ENCODE data around the gene WDR1.

WDR1 gene

DNA sequence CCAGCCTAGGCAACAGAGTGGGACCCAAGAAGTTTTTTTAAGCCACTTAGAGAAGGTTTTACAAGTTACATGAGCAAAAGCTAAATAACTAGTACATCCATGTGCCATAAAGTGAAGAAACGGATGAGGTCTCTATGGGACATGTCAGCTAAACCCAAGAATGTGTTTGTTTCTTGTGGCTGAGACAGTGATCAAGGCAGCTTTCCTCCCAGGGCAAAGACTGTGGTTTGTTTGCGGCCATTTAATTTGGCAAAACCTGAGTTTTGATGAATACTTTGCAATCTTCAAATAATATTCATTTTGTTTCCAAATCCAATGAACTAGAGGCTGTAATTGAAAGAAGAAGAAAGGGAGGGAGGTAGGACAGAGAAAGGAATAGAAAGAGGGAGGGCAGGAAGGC lies 50.4 kb downstream of the WDR1 start:
- no peak for DNase-seq

DNA sequence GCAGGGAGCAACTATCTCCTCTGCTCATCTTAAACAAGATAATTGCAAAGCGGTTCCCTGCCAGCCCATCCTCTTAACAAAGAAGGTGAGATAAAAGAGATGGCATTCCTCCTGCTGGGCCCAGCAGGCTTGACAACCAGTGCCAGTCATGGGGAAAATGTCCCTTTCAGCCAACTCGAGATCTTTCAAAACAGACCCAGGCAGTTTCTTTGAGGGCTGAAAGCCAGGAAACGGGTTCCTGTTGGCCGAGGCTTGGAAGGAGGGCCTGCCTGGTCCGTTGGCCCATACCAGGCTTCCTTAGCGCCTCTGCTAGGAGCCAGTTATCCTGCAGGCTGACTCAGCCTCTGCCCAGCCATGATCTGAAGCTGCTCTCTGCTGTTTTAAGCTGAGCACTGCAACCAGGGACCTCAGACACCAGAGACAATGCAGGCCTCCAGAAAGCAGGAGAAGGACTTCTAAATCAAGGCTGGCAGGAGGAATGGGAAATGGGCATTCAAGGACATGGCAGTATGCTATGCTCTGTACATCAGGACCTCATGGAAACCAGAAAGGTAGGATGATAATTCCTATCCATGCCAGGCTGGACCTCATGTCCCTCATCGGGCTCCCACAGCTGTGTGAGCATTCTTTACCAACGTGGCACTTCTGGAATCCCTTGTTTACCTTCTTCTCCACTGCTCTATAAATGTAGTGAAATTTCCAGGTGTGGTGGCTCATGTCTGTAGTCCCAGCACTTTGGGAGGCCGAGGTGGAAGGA lies 52.9 kb downstream of the WDR1 start:
- no peak for DNase-seq

DNA sequence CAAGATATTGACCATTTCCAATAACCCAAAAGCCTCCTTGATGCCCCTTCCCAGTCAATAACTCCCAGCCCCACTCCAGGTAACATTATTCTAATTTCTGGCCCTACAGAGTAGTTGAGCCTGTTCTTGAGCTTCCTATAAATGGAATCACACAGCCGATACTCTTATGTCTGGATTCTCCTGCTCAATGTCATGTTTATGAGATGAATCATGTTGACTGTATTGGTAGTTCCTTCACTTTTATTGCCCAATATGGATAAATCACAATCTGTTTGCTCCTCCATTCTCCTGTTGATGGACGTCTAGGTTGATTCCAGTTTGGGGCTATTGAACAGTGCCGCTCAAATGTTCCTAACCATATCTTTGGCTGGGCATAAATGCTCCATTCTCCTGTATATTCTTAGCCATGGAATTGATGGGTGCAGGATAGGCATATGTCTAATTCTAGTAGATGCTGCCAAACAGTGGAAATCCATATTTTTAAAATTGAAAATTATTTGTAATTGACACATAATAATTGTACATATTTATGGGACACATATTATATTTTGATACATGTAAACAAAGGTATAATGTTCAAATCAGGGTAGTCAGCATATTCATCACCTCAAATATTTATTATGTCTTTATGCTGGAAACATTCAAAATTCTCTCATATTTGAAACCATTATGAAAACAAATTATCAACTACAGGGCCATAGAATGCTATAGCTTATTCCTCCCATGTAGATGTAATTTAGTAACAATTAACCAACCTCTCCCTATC lies 54.8 kb downstream of the WDR1 start:
- DNase-seq = no peak

DNA sequence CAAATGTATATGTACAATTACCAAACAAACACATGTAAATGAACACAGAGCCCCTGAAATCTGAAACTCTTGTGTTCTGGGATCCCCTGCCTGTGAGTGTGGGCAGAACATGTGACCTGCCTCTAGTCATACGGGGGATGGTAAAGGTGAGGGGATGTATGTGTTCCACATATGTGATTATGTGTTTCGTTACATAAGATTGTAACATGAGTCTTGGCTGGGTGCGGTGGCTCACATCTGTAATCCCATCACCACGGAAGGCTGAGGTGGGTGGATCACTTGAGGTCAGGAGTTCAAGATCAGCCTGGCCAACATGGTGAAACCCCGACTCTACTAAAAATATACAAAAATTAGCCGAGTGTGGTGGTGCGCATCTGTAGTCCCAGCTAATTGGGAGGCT lies 58.2 kb downstream of the WDR1 start:
- no peak for DNase-seq

DNA sequence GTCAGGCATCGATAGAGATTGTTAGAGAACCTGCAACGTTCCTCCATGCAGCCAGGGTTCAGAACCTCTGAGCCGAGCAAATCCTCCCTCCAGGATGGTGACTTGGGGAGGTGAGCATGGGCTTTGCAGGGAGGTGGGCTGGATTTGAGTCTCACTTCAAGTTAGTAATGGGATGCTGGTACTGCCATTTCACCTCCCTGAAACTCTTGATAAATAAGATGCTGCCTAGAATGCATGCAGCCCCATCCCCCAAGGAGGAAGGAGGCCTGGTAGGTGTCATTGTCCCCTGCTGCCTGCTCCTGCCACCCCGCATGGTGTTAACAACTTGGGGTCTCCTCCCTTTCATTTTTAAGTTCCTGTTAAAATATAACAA lies 59.6 kb downstream of the WDR1 start:
- no peak for DNase-seq

DNA sequence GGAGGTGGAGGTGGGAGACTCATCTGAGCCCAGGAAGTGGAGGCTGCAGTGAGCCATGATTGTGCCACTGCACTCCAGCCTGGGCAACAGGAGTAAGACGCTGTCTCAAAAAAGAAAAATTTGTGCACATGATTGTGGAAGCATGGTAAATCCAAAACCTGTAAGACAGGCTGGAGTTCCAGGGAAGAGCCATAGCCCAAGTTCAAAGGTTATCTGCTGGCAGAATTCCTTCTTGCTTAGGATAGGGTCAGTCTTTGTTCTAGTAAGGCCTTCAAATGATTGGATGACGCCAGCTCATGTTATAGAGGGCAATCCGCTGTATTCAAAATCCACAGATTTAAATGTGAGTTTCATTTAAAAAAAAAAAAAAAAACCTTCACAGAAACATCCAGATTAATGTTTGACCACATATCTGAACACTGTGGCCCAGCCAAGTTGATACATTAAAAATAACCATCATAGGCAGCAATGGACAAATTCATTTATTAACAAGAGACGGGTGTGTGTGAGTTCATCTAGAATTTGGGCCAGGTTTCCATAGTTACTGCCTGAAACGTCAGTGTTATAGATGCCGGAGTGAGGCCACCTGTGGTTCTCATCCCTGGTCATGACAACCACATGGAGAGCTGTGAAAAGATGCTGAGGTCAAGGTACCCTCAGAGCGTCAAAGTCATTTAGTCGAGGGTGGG lies 60.1 kb downstream of the WDR1 start:
- no peak for DNase-seq

DNA sequence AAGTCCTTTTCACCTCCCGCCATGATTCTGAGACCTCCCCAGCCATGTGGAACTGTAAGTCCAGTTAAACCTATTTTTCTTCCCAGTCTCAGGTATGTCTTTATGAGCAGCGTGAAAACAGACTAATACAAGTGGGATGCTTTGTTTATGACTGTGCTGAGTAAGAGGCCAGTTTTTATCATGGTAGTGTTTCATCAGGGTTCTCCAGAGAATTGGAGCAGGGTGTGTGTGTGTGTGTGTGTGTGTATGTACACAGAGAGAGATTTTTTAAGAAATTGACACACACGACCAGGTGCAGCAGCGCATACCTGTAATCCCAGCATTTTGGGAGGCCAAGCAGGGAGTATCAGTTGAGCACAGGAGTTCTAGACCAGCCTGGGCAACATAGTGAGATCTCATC lies 60.7 kb downstream of the WDR1 start:
- DNase-seq = no peak

DNA sequence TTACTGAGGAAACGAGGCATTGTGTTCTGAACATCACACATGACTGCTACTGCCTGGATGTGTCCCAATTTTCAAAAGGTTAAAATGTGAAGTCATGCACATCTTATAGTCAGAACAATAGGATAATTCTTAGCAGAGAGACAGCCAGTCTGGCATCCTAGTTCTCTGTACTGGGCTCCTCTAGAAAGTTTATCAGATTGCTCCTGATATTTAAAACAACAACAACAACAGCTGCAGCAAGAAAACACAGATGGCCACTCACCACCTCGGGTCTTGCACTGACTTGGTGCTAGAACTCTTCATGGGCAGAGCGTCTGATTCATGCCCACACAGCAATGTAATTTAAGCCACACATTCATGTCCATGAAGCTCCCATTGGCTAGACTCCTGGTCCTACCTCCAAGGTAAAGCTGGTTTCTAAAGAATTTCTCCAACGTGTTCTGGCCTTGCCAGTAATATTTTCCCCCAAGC lies 62.0 kb downstream of the WDR1 start:
- no peak for DNase-seq

DNA sequence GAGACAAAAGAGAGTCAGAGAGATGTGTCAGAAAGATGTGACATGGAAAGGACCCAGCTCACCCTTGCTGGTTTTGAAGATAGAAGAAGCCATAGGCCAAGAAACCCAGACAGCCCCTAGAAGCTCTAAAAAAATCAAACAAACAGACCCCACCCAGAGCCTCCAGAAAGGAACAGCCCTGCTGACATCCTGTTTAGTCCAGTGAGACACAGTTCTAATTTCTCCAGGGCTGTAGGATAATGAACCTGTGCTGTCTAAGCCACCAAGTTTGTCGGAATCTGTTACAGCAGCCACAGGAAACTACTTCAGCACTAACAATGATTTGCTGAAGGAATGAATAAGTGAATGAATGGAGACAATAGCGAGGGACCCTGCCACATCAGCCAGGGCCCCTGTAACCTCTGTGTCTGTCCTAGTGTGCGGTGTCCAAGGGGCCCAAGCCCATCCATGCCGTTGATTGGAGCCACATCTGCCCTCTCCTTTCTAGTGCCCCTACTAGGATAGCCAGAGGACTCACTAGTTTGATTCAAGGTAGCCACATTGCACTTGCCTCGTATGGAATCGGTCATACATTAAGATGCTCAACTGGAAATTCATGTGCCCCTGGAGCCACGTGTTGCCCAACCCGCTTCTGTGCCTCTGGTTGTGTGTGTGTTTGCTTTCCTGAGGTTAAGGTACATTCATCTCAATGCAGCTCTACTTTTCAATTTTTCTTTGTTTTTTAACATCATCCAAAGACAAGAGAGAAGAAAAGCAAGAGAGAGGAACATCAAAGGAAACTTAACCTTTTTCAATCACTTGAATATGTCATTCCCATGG lies 62.8 kb downstream of the WDR1 start:
- DNase-seq = no peak

DNA sequence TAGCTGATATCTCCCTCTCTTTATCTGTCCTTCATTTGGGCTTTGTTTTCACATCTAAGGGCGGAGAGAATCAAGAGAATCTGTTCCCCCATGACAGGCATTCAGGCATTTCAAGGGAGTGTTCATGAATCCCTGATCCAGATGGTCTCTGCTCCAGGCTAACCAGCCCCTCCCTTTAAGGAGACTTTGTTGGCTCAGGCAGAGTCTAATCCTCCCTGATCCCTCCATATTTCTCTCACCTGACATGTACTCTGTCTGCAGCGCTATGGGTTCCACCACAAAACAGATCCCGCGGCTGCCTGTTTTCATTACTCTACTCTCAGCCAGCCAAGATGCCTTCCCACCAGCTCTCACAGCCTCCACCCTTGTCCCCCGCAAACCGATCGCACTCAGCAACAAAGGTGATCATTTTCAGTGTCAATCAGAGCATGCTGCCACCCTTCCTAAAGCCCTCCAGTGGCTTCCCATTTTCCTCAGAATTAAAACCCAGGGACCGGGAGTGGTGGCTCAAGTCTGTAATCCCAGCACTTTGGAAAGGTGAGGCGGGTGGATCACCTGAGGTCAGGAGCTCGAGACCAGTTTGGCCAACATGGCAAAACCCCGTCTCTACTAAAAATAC lies 65.0 kb downstream of the WDR1 start:
- DNase-seq = no peak

DNA sequence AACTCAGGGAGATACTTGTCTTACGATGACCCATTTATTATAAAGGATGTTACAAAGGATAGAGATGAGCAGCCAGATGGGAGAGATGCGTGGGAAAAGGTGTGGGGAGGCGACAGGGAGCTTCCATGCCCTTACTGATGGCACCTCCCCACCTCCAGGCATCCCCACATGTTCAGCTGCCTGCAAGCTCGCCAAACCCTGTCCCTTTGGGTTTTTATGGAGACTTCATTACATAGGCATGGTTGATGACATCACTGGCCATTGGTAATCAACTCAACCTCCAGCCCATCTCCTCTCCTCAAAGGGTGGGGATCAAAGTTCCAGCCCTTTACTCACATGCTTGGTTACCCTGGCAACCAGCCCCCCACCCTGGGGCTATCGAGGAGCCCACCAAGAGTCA lies 65.9 kb downstream of the WDR1 start:
- no peak for DNase-seq

DNA sequence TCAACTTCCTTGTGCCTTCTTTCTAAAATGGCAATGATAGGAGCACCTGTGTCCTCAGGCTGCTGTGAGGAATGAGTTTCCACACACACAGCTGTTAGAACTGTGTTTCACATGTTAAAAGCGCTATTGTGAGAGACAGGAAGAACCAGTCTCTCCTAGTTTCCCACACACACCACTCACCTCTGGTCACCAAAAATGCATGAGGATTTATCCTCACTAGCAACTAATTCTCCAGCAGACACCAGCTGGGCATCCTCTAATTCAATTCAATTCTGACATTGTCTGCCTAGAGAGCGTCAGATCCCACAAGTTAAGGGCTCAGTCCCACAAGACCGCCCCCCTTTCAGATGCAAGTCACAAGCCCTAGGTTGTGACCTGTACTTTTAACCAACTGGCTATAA lies 66.3 kb downstream of the WDR1 start:
- no peak for DNase-seq

DNA sequence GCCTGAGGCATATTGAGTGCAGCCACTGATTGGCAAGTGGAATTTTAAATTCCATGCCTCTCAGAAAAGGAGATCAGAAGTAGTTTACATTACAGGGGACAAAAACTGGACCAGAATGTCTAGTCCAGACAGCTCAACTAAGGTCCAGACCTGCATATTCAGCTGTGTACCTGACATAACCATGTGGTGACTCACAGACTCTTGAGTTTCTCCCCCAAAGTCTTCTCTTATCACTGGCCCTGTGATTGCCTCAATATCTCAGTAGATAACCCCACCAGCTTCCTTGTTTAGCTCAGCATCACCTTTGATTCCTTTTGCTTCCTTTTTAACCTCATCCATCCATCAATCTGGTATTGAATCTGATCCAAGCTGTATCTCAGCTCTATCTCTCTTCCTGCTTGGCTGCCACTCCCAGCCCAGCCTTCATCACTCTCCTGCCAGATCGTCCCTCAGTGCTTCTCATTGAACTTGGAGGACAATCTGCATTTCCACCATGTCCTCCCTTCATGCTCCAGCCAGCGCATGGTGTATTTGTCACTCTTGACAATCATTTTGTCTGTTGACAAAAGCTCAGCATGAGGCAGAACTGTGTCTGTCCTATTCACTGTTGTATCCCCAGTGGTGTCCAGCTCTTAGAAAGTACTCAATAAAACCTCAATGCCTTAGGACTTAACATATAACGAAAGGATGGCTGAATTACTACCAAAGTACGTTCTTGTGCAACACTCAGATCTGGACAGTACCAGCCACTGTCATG lies 67.5 kb downstream of the WDR1 start:
- no peak for DNase-seq

DNA sequence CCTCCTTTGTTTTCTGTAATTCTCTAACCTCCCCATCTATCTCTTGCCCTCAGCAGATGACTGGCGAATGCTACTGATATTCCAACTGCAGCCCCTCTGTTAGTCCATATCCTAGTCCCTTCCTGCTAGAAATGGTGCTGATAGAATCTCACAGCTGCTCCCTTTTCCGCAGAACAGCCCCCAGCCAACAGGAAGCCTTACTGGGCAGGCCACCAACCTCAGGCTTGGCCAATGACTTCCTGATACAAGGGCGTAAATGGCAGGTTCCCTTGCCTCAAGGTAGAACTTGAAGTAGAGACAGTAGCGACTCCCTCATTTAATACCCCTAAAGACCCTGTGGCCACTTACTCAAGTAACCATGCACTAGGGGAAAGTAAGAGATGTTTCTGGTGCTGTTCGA lies 68.6 kb downstream of the WDR1 start:
- DNase-seq = no peak

DNA sequence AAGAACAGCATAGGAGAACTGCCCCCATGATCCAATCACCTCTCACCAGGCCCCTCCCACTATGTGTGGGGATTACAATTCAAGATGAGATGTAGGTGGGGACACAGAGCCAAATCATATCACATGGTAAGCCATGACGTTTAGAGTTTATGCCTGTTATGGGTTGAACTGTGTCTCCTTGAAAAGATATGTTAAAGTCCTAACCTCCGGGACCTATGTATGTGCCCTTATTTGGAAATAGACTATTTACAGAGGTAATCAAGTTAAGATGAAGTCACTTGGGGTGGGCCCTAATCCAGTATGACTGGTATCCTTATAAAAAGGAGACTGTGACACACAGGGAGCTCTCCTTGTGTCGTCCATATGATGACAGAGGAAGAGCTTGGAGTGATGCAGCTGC lies 70.1 kb downstream of the WDR1 start:
- no peak for DNase-seq

DNA sequence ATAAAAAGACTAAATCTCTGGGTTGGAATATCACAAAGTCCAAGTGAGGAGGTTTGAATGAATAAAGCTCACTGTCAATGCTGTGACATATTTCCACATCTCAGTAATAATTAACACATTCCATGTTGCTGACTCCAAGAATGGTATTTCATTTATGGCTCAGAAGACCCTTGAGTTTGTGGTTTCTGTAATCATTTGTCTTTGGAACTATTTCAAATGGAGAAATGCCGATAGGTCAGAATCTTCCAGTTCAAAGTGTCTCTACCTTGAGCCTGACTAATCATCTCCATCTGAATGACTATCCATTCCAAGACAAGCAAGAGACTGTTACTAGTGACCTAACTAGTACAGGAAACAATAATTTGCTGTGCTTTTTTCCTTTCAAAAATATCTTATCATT lies 71.1 kb downstream of the WDR1 start:
- DNase-seq = no peak

DNA sequence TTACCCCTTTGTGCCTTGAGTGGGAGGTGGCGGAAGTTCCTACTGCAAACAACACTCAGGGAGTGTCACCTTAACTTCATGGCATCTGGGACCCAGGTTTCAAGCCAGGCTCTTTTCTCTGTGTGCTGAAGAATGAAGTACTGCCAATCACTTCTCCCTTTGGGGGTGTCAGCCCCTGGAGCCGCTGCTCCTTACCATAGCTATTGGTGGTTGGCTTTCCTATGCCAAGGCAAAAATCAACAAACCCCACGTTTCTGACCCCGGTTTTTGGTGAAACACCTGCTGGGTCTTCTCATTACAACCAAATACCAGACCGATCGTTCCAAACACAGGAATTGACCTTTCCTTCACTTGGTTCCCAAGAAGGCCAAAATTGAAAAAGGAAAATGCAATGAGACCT lies 75.6 kb downstream of the WDR1 start:
- DNase-seq = no peak

DNA sequence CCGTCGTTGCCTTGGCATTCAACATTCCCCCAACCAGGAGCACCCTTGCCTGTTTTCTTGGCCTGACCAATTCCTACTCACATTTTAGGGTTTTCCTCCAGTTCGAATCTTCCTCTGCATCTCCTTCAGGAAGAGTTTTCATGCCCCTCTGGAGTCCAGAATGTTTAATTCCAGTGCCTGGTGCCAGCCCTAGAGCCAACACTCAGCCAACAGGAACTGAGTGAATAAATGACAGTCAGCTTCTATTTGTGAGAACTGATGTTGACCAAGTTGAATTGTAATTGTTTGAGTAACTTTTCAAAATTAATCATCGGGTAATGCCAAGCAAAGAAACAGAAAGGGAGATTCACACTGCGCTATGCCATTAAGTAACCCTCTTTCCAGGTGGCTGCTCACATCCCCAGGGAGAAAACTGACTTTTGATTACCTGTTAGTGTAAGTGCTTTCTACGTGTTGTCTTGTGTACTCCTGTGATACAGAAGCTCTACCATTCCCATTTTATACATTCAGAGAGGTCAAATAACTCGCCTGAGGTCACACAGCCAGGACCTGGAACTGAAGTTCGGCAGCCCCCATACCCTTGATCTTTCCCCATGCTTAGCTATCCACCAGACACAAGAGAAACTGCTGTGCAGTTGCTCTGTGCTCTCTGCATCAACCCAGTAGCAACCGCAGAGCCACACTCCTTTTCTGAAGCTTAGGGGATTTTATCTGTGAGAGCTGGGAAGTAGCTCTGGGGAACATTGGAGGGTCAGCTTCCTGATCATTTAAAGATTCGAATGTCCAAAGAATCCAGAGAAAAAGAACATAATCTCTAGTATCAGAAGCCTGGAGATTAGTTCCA lies 76.3 kb downstream of the WDR1 start:
- DNase-seq = no peak

DNA sequence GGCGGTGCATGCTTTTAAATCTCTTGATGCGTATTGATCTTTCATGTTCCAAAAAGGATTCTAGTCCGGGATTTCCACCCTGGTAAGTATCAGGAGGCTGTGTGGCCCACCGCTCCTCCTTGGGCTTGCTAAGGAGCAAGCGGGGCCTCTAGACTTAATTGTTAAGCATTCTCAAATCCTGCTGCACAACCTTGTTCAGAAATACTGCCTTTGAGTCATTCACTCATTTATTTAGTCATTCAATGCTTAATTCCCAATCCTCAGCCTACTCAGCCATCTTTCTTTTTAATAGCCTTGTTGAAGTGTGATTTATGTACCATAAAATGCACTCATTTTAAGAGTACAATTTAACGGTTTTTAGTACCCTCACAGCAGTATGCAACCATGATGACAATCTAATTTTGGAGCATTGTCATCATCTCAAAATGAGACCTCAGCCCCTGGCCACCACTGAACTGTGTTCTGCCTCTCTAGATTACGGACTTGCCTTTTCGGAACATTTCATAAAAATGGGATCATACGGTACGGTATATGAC lies 79.7 kb downstream of the WDR1 start:
- DNase-seq = no peak

DNA sequence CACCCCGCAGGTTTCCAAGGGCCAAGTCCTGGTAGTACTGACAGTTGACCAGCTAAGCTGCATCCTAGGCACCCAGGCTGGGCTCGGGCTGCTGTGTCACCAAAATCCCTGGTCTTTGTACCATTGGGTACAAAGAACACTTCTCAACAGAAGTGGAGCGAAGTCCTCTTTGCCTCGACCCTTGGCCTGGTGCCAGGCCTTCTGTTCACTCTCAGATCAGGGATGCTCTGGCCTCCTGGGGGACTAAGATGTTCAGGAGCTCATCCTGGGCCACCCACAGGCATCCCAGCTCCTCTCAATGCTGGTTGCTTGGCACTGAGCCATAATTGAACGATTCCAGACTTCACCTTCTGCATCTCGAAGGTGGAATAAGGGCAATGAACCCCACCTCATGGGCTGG lies 81.5 kb downstream of the WDR1 start:
- DNase-seq = no peak
